CD4-positive, CD25-positive, alpha-beta regulatory T cell (primary cell): Measurements from ENCODE around the gene SLC9A1. TPM values are rescaled to one million over a fixed set of nuclear protein-coding genes. Genes with fewer than 3 reads are reported as not detected.

ENCODE experiments used
- ATAC-seq, 2 donors: fragments of 150-1000 bp; cut with Tn5 transposase; one replicate each; pipeline ENCODE4 v1.10.0; 2021; ENCODE audit warnings: low read depth in 2 of 2, moderate number of reproducible peaks in 2 of 2, moderate library complexity in 1 of 2
- DNase-seq, 3 donors: peaks; one replicate each; pipeline versions ENCODE4 v3.0.0 to v3.0.0-alpha.2; 2012 to 2022; ENCODE audit warnings: mixed read lengths in 1 of 3
- H3K27ac ChIP-seq: one replicate; pipeline ENCODE4 v1.7.0; 2013; ENCODE audit warnings: mild to moderate bottlenecking, low read length; ENCODE audit not compliant: insufficient read depth, poor library complexity, severe bottlenecking
- H3K27me3 ChIP-seq: one replicate; pipeline ENCODE4 v1.7.0; 2013; ENCODE audit warnings: low read length; ENCODE audit not compliant: control insufficient read depth, insufficient read depth
- H3K36me3 ChIP-seq: one replicate; pipeline ENCODE4 v1.7.0; 2013; ENCODE audit warnings: mild to moderate bottlenecking, low read length, moderate library complexity; ENCODE audit not compliant: control insufficient read depth, insufficient read depth
- H3K4me1 ChIP-seq: 2 replicates; pipeline ENCODE4 v1.7.0; 2013; ENCODE audit warnings: mild to moderate bottlenecking, low read length; ENCODE audit not compliant: insufficient read depth, control insufficient read depth, poor library complexity, severe bottlenecking
- H3K4me3 ChIP-seq: one replicate; pipeline ENCODE4 v1.7.0; 2013; ENCODE audit warnings: low read depth, mild to moderate bottlenecking, low read length, moderate library complexity
- H3K9me3 ChIP-seq, 2 experiments: 1 replicate in 1 of 2; 2 replicates in 1 of 2; pipeline ENCODE4 v1.7.0; 2013; ENCODE audit warnings: low read length in 2 of 2, mild to moderate bottlenecking in 1 of 2, moderate library complexity in 1 of 2; ENCODE audit not compliant: control insufficient read depth in 2 of 2
- H3K27ac Mint-ChIP-seq, 3 donors: one replicate each; pipeline ENCODE4 v1.8.0; 2020 to 2022; ENCODE audit warnings: mild to moderate bottlenecking in 3 of 3, mixed read lengths in 3 of 3, moderate library complexity in 2 of 3
- H3K27me3 Mint-ChIP-seq: one replicate; pipeline ENCODE4 v1.8.0; 2022; ENCODE audit warnings: mild to moderate bottlenecking, mixed read lengths
- H3K36me3 Mint-ChIP-seq: one replicate; pipeline ENCODE4 v1.8.0; 2020; ENCODE audit warnings: mixed read lengths
- H3K4me1 Mint-ChIP-seq, 4 donors: one replicate each; pipeline ENCODE4 v1.8.0; 2020 to 2022; ENCODE audit warnings: mixed read lengths in 4 of 4, mild to moderate bottlenecking in 1 of 4
- H3K4me3 Mint-ChIP-seq, 4 donors: one replicate each; pipeline ENCODE4 v1.8.0; 2020 to 2022; ENCODE audit warnings: mild to moderate bottlenecking in 4 of 4, mixed read lengths in 4 of 4, moderate library complexity in 3 of 4
- H3K9me3 Mint-ChIP-seq, 7 donors: one replicate each; pipeline ENCODE4 v1.8.0; 2020 to 2022; ENCODE audit warnings: mixed read lengths in 7 of 7, mild to moderate bottlenecking in 3 of 7, moderate library complexity in 2 of 7
- polyA plus RNA-seq, 4 donors: library from polyadenylated mRNA; unstranded; fragments of 300-500 nt; fragmentation: Illumina TruSeq; gene quantifications; one replicate each; pipeline ENCODE4 v1.2.3, GENCODE V29; 2021
- total RNA-seq: library from RNA; stranded (reverse); gene quantifications from one replicate; pipeline ENCODE4 v1.2.3, GENCODE V29; 2022

SLC9A1 gene
- total and polyA plus RNA-seq, 5 donors from 2014 or later = 5.4 to 32.3 (median 8.3) TPM

DNA sequence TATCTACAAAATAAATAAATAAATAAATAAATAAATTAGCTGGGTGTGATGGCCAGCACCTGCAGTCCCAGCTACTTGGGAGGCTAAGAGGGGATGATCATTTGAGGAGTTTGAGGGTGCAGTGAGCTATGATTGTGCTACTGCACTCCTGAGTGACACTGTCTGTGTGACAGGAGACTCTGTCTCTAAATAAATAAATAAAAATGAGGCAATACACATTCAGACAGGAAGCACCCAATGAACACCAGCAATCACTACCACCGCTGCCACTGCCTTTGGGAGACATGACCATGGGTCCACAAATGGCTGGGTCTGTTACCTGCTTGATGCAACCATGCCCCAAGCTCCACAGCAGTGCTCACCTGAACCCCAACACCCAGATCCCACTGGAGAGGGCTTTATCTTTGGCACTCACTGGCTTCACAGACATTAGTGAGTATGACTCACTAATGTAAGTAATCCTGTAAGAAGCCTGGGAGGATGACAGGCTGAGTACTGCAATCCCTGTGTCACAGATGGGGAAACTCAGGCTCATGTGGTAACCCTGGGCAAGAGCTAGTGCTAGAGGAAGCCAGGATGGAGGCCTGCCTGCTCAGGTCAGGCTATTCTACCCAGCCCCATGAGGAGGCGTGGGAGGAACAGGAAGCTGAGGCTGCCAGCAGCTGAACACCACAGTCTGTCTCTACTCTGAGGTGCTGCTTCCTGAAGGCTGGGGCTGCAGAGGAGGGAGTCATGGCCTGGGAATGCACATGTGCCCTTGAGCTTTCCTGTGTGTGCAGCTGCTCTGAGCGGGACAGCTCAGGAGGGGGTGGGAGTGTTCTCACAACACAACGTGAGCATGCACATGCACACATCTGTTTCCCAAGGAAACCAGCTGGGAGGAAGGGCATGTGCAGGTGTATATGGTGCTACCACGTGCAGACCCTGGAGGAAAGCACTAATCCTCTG, 43.0 kb downstream of the SLC9A1 start:
- no peaks in the 10 kb centered on the region for H3K27me3 Mint-ChIP-seq
- Histone ChIP-seq H3K27ac (peak overlapping the region; percentile 52), H3K36me3 (no peaks in the 10 kb centered on the region), H3K4me3 (peak overlapping the region; percentile 32), H3K9me3 (no peaks in the 10 kb centered on the region), H3K27me3 (no peaks in the 10 kb centered on the region), H3K4me1 (peaks cover 24% of the 10 kb centered on the region)
- H3K9me3 Mint-ChIP-seq = peaks cover 0 to 1% (median 0%) of the 10 kb centered on the region in 7 donors
- H3K4me3 Mint-ChIP-seq = peak overlapping the region in 3 of 4 donors; percentile 23 to 67 (median 63)
- peak overlapping the region; percentile 83 to 93 (median 89) for H3K27ac Mint-ChIP-seq
- peaks cover 6 to 52% (median 25%) of the 10 kb centered on the region in 4 donors for H3K4me1 Mint-ChIP-seq
- ATAC-seq (peak; percentile 97), DNase-seq (peak; percentile 21 to 86 (median 66))
- H3K36me3 Mint-ChIP-seq = peaks cover 7% of the 10 kb centered on the region

DNA sequence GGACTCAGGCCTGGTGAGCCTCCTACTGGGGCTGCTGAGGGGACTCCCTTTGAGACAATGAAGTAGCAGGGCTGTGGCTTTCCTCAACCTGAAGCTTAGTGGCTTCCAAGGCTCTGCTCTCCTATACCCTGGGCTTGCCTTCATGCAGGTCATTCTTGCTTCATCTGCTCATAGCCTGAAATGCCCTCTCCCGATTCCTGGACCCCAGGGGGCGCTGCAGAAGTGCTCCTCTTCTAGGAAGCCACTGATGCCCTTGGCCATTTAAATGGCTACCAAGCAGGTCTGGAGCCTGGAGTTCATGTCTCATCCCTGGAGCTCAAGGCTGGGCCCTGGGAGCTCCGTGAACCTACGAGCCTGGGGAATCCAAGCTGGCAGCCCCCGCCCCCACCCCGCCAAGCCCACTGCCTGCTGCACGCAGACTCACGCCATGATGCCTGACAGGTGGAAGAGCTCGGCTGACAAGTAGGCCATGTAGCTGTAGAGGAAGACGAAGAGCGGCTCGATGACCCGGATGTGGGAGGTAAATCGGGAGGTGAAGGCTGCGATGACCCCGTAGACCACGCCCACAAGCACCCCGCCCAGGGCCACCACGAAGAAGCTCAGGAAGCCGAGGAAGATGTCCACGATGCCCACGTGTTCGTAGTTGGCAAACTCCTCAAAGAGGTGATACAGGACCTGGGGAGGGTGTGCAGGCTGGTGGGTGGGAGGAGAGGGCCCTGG, 45.7 kb downstream of the SLC9A1 start:
- H3K27me3 ChIP-seq = no peaks in the 10 kb centered on the region
- Mint-ChIP-seq H3K4me1 (peaks cover 6 to 36% (median 14%) of the 10 kb centered on the region in 4 donors), H3K27me3 (no peaks in the 10 kb centered on the region), H3K27ac (peak overlapping the region in 2 of 3 donors; percentile 36 to 67), H3K9me3 (peaks cover 0 to 1% (median 0%) of the 10 kb centered on the region in 7 donors), H3K36me3 (peaks cover 7% of the 10 kb centered on the region), H3K4me3 (peak overlapping the region in 1 of 4 donors; percentile 25)
- peaks cover 13% of the 10 kb centered on the region for H3K36me3 ChIP-seq
- H3K4me1 ChIP-seq = peaks cover 24% of the 10 kb centered on the region
- no peak overlapping the region for H3K4me3 ChIP-seq
- H3K9me3 ChIP-seq = no peaks in the 10 kb centered on the region
- DNase-seq (peak in 1 of 3 donors; percentile 41), ATAC-seq (no peak)
- no peak overlapping the region for H3K27ac ChIP-seq

DNA sequence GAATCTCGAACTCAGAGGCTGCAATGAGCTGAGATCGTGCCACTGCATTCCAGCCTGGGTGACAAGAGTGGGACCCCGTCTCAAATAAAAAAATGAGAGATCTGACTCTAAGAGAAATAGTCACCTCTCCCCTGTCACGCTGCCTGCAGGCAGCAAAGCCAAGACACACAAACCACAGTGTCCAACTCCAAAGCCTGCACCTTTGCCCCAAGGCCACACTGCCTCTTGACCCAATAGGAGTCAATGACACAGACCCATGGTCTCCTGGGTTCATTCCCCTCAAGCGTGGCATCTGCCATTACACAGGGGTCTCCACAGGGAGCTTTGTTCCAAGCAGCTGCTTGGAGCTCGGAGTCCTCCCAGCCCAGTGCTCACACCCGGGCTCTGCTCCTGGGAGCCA, 46.3 kb downstream of the SLC9A1 start:
- DNase-seq (no peak), ATAC-seq (no peak)
- no peaks in the 10 kb centered on the region for H3K27me3 ChIP-seq
- no peaks in the 10 kb centered on the region for H3K9me3 ChIP-seq
- Mint-ChIP-seq H3K27me3 (no peaks in the 10 kb centered on the region), H3K4me3 (no peak overlapping the region), H3K9me3 (no peaks in the 10 kb centered on the region), H3K27ac (peak overlapping the region in 1 of 3 donors; percentile 67), H3K36me3 (peaks cover 5% of the 10 kb centered on the region), H3K4me1 (peaks cover 6 to 29% (median 10%) of the 10 kb centered on the region in 4 donors)
- peaks cover 13% of the 10 kb centered on the region for H3K36me3 ChIP-seq
- H3K4me1 ChIP-seq = peaks cover 24% of the 10 kb centered on the region
- H3K4me3 ChIP-seq = no peak overlapping the region
- no peak overlapping the region for H3K27ac ChIP-seq

DNA sequence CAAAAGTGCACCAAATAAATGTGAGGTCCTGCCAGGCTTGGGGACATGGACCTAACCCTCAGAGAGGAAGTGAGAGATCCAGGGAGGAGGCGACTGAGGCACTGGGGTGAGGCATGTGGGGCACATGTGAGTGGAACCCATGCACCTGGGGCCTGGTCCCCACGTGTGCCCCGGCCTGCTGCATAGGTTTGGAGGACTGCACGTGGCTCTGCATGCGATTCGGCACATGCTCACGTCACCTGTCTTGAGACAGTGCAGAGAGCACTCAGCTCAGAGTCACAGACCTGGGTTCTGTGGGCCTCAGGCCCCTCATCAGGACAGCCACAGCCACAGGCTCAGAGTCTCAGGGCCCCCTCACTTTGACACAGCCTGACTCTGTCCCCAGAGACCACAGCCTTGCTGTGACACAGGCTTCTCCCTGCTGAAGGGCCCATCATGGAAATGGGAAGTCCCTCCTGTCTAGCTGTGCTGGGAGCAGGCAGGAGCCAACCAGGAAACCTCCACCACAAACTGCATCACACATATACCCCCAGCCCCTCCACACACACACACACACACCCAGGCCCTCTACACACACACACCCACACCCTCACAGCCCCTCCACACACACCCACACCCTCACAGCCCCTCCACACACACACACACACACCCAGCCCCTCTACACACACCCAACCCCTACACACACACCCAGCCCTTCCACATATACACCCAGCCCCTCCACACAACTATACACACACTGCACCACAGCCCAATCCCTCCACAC, 48.2 kb downstream of the SLC9A1 start:
- Mint-ChIP-seq H3K27me3 (no peaks in the 10 kb centered on the region), H3K36me3 (peaks cover 5% of the 10 kb centered on the region), H3K27ac (peak overlapping the region in 2 of 3 donors; percentile 55 to 88), H3K4me1 (peaks cover under 1 to 19% (median under 1%) of the 10 kb centered on the region in 4 donors), H3K4me3 (no peak overlapping the region), H3K9me3 (no peaks in the 10 kb centered on the region)
- DNase-seq (no peak), ATAC-seq (no peak)
- no peak overlapping the region for H3K4me3 ChIP-seq
- no peaks in the 10 kb centered on the region for H3K27me3 ChIP-seq
- peaks cover 15% of the 10 kb centered on the region for H3K36me3 ChIP-seq
- H3K9me3 ChIP-seq = no peaks in the 10 kb centered on the region
- H3K27ac ChIP-seq = no peak overlapping the region
- H3K4me1 ChIP-seq = peaks cover 12% of the 10 kb centered on the region

DNA sequence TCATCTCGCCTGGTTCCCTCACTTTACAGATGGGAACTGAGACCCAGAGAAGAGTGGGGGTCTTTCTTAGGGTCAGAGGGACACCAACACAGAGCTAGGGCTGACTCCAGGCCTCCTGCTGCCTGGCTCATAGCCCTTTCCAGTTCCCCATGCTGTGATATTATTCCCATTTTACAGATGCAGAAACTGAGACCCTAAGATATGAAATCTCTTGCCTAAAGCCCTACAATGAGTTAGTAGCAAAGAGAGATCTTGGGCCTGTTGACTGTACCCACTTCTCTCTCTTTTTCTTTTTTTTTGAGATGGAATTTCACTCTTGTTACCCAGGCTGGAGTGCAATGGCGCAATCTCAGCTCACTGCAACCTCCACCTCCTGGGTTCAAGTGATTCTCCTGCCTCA, 49.9 kb downstream of the SLC9A1 start:
- no peak for ATAC-seq
- H3K27me3 Mint-ChIP-seq = no peaks in the 10 kb centered on the region
- no peak for DNase-seq
- H3K4me3 Mint-ChIP-seq = no peak overlapping the region
- no peaks in the 10 kb centered on the region for H3K27me3 ChIP-seq
- peaks cover 0 to 7% (median 0%) of the 10 kb centered on the region in 4 donors for H3K4me1 Mint-ChIP-seq
- H3K9me3 ChIP-seq = no peaks in the 10 kb centered on the region
- no peaks in the 10 kb centered on the region for H3K9me3 Mint-ChIP-seq
- peak overlapping the region in 1 of 3 donors; percentile 1 for H3K27ac Mint-ChIP-seq
- peaks cover 15% of the 10 kb centered on the region for H3K36me3 ChIP-seq
- peaks cover 5% of the 10 kb centered on the region for H3K36me3 Mint-ChIP-seq
- H3K27ac ChIP-seq = no peak overlapping the region
- H3K4me1 ChIP-seq = peaks cover 3% of the 10 kb centered on the region
- H3K4me3 ChIP-seq = no peak overlapping the region

DNA sequence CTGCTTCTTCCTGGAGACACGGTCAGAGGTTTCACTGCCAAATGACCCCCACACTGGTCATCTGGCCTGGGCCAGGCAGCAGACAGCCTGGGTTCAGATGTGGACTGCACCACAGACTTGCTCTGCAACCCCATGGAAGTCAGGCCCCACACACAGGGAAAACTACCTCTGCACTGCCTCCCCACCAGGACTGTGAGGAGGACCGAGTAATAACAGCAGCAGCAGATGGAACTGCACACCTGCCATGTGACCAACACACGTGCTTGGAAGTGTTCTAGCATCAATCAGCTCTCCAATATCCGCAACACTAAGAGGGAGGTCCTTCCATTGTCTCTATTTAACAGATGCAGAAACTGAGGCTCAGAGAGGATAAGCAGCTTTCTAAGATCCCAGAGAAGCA, 51.4 kb downstream of the SLC9A1 start:
- H3K9me3 Mint-ChIP-seq = no peaks in the 10 kb centered on the region
- no peaks in the 10 kb centered on the region for H3K27me3 ChIP-seq
- ATAC-seq (no peak), DNase-seq (no peak)
- no peaks in the 10 kb centered on the region for H3K27me3 Mint-ChIP-seq
- no peak overlapping the region for H3K4me3 Mint-ChIP-seq
- no peaks in the 10 kb centered on the region for H3K9me3 ChIP-seq
- H3K4me1 Mint-ChIP-seq = peaks cover 0 to 3% (median 0%) of the 10 kb centered on the region in 4 donors
- peak overlapping the region in 1 of 3 donors; percentile 73 for H3K27ac Mint-ChIP-seq
- H3K4me1 ChIP-seq = no peaks in the 10 kb centered on the region
- no peak overlapping the region for H3K27ac ChIP-seq
- peaks cover 5% of the 10 kb centered on the region for H3K36me3 Mint-ChIP-seq
- H3K36me3 ChIP-seq = peaks cover 15% of the 10 kb centered on the region
- no peak overlapping the region for H3K4me3 ChIP-seq
